HL-60 (cell line): Measurements from ENCODE around the gene ZCCHC24.

Source experiments
- DNase-seq, 2 experiments: peaks; one replicate each; pipeline ENCODE4 v3.0.0-alpha.2; 2010 to 2020; ENCODE audit warnings: low read depth in 1 of 2, low spot score in 1 of 2
- H3K27ac ChIP-seq: fragments of 250-450 bp; sonication (Bioruptor Pico); replicated peaks from 2 replicates; pipeline ENCODE4 v1.5.1; 2020; ENCODE audit warnings: mild to moderate bottlenecking, moderate library complexity
- H3K27me3 ChIP-seq: fragments of 250-450 bp; sonication (Bioruptor Pico); 2 replicates; pipeline ENCODE4 v1.5.1; 2021; ENCODE audit warnings: mild to moderate bottlenecking, moderate library complexity; ENCODE audit not compliant: insufficient read depth, poor library complexity, severe bottlenecking
- H3K4me3 ChIP-seq: replicated peaks from 2 replicates; pipeline ENCODE4 v1.5.1; 2011; ENCODE audit warnings: mild to moderate bottlenecking, control low read depth, low read length; ENCODE audit not compliant: insufficient read depth
- GABPA ChIP-seq: IDR thresholded peaks from 2 replicates; pipeline ENCODE4 v1.6.1; 2012; ENCODE audit warnings: low read depth
- POLR2AphosphoS5 ChIP-seq: IDR thresholded peaks from 2 replicates; pipeline ENCODE4 v1.6.1; 2012; ENCODE audit warnings: low read depth
- REST ChIP-seq: IDR thresholded peaks from 2 replicates; pipeline ENCODE4 v1.6.1; 2012; ENCODE audit warnings: low read depth; ENCODE audit not compliant: insufficient replicate concordance
- SPI1 ChIP-seq: IDR thresholded peaks from 2 replicates; pipeline ENCODE4 v1.6.1; 2012; ENCODE audit warnings: low read depth, mild to moderate bottlenecking, borderline replicate concordance
- TF ChIP-seq, protein P1 (sequence below): IDR thresholded peaks from one replicate; pipeline ENCODE4 v1.5.1; 2011; ENCODE audit warnings: low read length, control low read depth, inconsistent platforms; ENCODE audit not compliant: insufficient read depth

The ZCCHC24 gene

DNA sequence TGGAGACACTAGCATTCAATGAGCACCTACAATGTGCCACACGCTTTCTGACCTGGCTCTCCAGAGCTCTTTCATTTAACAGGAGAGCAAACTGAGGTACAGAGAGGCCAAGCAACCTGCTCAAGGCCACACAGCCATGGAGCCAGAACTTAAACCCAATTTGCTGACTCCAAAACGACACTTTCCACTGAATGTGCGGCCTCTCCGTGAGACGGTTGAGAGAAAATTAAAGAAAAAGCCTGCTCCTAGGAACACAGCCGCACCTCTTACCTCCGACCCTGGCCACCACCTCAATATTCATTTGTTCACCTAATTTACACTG lies 42.8 kb downstream of the ZCCHC24 start:
- no peaks in the 10 kb centered on the region for H3K27me3 ChIP-seq
- no peak for DNase-seq
- TF ChIP-seq SPI1 (no peak), POLR2AphosphoS5 (no peak), GABPA (no peak), REST (no peak)
- TF ChIP-seq, protein P1, sequence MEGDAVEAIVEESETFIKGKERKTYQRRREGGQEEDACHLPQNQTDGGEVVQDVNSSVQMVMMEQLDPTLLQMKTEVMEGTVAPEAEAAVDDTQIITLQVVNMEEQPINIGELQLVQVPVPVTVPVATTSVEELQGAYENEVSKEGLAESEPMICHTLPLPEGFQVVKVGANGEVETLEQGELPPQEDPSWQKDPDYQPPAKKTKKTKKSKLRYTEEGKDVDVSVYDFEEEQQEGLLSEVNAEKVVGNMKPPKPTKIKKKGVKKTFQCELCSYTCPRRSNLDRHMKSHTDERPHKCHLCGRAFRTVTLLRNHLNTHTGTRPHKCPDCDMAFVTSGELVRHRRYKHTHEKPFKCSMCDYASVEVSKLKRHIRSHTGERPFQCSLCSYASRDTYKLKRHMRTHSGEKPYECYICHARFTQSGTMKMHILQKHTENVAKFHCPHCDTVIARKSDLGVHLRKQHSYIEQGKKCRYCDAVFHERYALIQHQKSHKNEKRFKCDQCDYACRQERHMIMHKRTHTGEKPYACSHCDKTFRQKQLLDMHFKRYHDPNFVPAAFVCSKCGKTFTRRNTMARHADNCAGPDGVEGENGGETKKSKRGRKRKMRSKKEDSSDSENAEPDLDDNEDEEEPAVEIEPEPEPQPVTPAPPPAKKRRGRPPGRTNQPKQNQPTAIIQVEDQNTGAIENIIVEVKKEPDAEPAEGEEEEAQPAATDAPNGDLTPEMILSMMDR: no peak
- H3K27ac ChIP-seq: no peak overlapping the region
- no peak overlapping the region for H3K4me3 ChIP-seq

GRCh38 chr10:79401015-79401921 lies 44.2 kb downstream of the ZCCHC24 start:
- no peak overlapping the region for H3K4me3 ChIP-seq
- H3K27ac ChIP-seq: no peak overlapping the region
- no peaks in the 10 kb centered on the region for H3K27me3 ChIP-seq
- TF ChIP-seq SPI1 (no peak), GABPA (no peak), POLR2AphosphoS5 (no peak), REST (no peak)
- TF ChIP-seq, protein P1: no peak
- DNase-seq: no peak

- no peak for DNase-seq
- TF ChIP-seq, protein P1: peak; percentile 33
- no peak for TF ChIP-seq POLR2AphosphoS5
- no peak overlapping the region for H3K27ac ChIP-seq
- no peak overlapping the region for H3K4me3 ChIP-seq
- no peaks in the 10 kb centered on the region for H3K27me3 ChIP-seq
These were observed 45.0 kb downstream of the ZCCHC24 start for GRCh38 chr10:79400146-79401004.
